H1 (cell line): ENCODE results near the gene TFF1. TPM values are rescaled to one million over a fixed set of nuclear protein-coding genes. Genes with fewer than 3 reads are reported as not detected.

Experiments used
- CTCF ChIA-PET: fragments of 300-600 bp; sonication (Branson Sonifier 250); formaldehyde crosslinking; loops from one replicate; lab custom pipeline; 2021; ENCODE audit not compliant: partially characterized antibody; lab: Charles Lee
- POLR2A ChIA-PET: fragments of 300-600 bp; sonication (Branson Sonifier 250); formaldehyde crosslinking; loops from one replicate; lab custom pipeline; 2021; ENCODE audit warnings: inconsistent platforms; ENCODE audit not compliant: partially characterized antibody; lab: Charles Lee
- DNase-seq, 2 experiments: peaks; one replicate each; pipeline versions ENCODE4 v3.0.0 to v3.0.0-alpha.2; 2010 to 2022; ENCODE audit warnings: low spot score in 2 of 2, low read depth in 1 of 2, mixed read lengths in 1 of 2
- FAIRE-seq: peaks from 2 replicates; lab custom pipeline; 2011; peaks lifted over from hg19 to GRCh38; lab: Jason Lieb, UNC
- H2AFZ ChIP-seq: 2 replicates; pipeline ENCODE4 v1.8.1; 2012; ENCODE audit warnings: low read length, inconsistent platforms
- H2AK5ac ChIP-seq: 2 replicates; pipeline ENCODE4 v1.6.1; 2013; ENCODE audit warnings: low read depth, low read length
- H2BK120ac ChIP-seq: replicated peaks from 2 replicates; pipeline ENCODE3; 2013; ENCODE audit warnings: low read depth, low read length, inconsistent platforms
- H2BK12ac ChIP-seq: 2 replicates; pipeline ENCODE4 v1.6.1; 2013; ENCODE audit warnings: low read depth, low read length
- H2BK15ac ChIP-seq: 2 replicates; pipeline ENCODE4 v1.6.1; 2013; ENCODE audit warnings: low read length
- H2BK20ac ChIP-seq: 2 replicates; pipeline ENCODE4 v1.6.1; 2013; ENCODE audit warnings: low read length
- H2BK5ac ChIP-seq: 2 replicates; pipeline ENCODE4 v1.6.1; 2013; ENCODE audit warnings: low read depth, low read length
- H3K14ac ChIP-seq: 2 replicates; pipeline ENCODE4 v1.6.1; 2013; ENCODE audit warnings: inconsistent platforms; ENCODE audit not compliant: insufficient read length
- H3K18ac ChIP-seq: 2 replicates; pipeline ENCODE4 v1.6.1; 2013; ENCODE audit warnings: low read length; ENCODE audit errors: extremely low read depth
- H3K23ac ChIP-seq: 2 replicates; pipeline ENCODE4 v1.6.1; 2013; ENCODE audit warnings: inconsistent platforms; ENCODE audit not compliant: insufficient read length
- H3K23me2 ChIP-seq: 2 replicates; pipeline ENCODE4 v1.6.1; 2013; ENCODE audit warnings: low read depth, low read length
- H3K27ac ChIP-seq: 2 replicates; pipeline ENCODE4 v1.6.1; 2011; ENCODE audit warnings: low read depth, low read length, inconsistent platforms
- H3K27me3 ChIP-seq, 4 experiments: replicated peaks in 1 of 4; 1 replicate in 1 of 4; 2 replicates in 3 of 4; pipeline versions ENCODE4 v1.6.1 to v1.8.1; 2011 to 2013; ENCODE audit warnings: low read length in 3 of 4, mild to moderate bottlenecking in 3 of 4, inconsistent platforms in 2 of 4, mixed read lengths in 2 of 4, moderate library complexity in 1 of 4; ENCODE audit not compliant: control insufficient read depth in 3 of 4, insufficient read depth in 3 of 4; ENCODE audit errors: extremely low read depth in 1 of 4
- H3K36me3 ChIP-seq, 4 experiments: 2 replicates each; pipeline versions ENCODE4 v1.6.1 to v1.8.1; 2011 to 2013; ENCODE audit warnings: mild to moderate bottlenecking in 4 of 4, low read length in 3 of 4, moderate library complexity in 2 of 4, control low read depth in 1 of 4, inconsistent platforms in 1 of 4; ENCODE audit not compliant: insufficient read depth in 4 of 4, control insufficient read depth in 2 of 4
- H3K4ac ChIP-seq: replicated peaks from 2 replicates; pipeline ENCODE3; 2013; ENCODE audit warnings: low read length, low read depth, mixed read lengths, inconsistent platforms; ENCODE audit not compliant: insufficient read length
- H3K4me1 ChIP-seq, 4 experiments: replicated peaks in 1 of 4; 1 replicate in 1 of 4; 2 replicates in 3 of 4; pipeline versions ENCODE4 v1.6.1 to v1.8.1; 2011 to 2013; ENCODE audit warnings: low read length in 3 of 4, inconsistent platforms in 2 of 4, mixed read lengths in 1 of 4; ENCODE audit not compliant: insufficient read depth in 4 of 4, control insufficient read depth in 3 of 4
- H3K4me2 ChIP-seq, 2 experiments: 2 replicates each; pipeline versions ENCODE4 v1.6.1 to v1.8.1; 2011 to 2013; ENCODE audit warnings: low read depth in 2 of 2, low read length in 2 of 2, control low read depth in 1 of 2, inconsistent platforms in 1 of 2, mild to moderate bottlenecking in 1 of 2; ENCODE audit not compliant: insufficient read depth in 1 of 2
- H3K4me3 ChIP-seq, 4 experiments: fragments of 200-600, 300-600 bp in 1 of 4; sonication (generic), shearing (Covaris generic), sonication (Bioruptor Twin) in 1 of 4; 2 replicates each; pipeline versions ENCODE4 v1.5.1 to v1.8.1; 2011 to 2016; ENCODE audit warnings: low read length in 4 of 4, low read depth in 3 of 4, control low read depth in 2 of 4, inconsistent platforms in 2 of 4, mild to moderate bottlenecking in 2 of 4, mixed read lengths in 1 of 4, moderate library complexity in 1 of 4; ENCODE audit not compliant: insufficient read depth in 2 of 4; ENCODE audit errors: extremely low read depth in 1 of 4
- H3K56ac ChIP-seq: replicated peaks from 2 replicates; pipeline ENCODE3; 2013; ENCODE audit warnings: low read depth, mild to moderate bottlenecking, mixed read lengths, low read length, inconsistent platforms; ENCODE audit not compliant: insufficient read length
- H3K79me1 ChIP-seq: 2 replicates; pipeline ENCODE4 v1.6.1; 2013; ENCODE audit warnings: low read depth, low read length, control low read depth
- H3K79me2 ChIP-seq, 2 experiments: 2 replicates each; pipeline versions ENCODE4 v1.6.1 to v1.8.1; 2012 to 2013; ENCODE audit warnings: low read length in 2 of 2, mild to moderate bottlenecking in 2 of 2, inconsistent platforms in 1 of 2; ENCODE audit not compliant: insufficient read depth in 2 of 2, control insufficient read depth in 1 of 2
- H3K9ac ChIP-seq, 4 experiments: replicated peaks in 1 of 4; 1 replicate in 1 of 4; 2 replicates in 3 of 4; pipeline versions ENCODE4 v1.6.1 to v1.8.1; 2011 to 2013; ENCODE audit warnings: low read depth in 3 of 4, low read length in 3 of 4, control low read depth in 2 of 4, mild to moderate bottlenecking in 2 of 4, moderate library complexity in 2 of 4, inconsistent platforms in 1 of 4; ENCODE audit errors: extremely low read depth in 1 of 4
- H3K9me3 ChIP-seq, 2 experiments: 2 replicates each; pipeline versions ENCODE4 v1.6.1 to v1.8.1; 2012 to 2013; ENCODE audit warnings: mild to moderate bottlenecking in 2 of 2, moderate library complexity in 2 of 2, control low read depth in 1 of 2, inconsistent platforms in 1 of 2, low read depth in 1 of 2, low read length in 1 of 2, mixed read lengths in 1 of 2; ENCODE audit not compliant: insufficient read depth in 2 of 2
- H4K20me1 ChIP-seq, 2 experiments: replicated peaks in 1 of 2; 2 replicates each; pipeline versions ENCODE3 to v1.8.1; 2011 to 2013; ENCODE audit warnings: inconsistent platforms in 2 of 2, low read length in 2 of 2, mild to moderate bottlenecking in 1 of 2; ENCODE audit not compliant: insufficient read depth in 2 of 2, control insufficient read depth in 1 of 2
- H4K5ac ChIP-seq: 2 replicates; pipeline ENCODE4 v1.6.1; 2013; ENCODE audit warnings: low read length, low read depth, mixed read lengths, inconsistent platforms; ENCODE audit not compliant: insufficient read length
- H4K8ac ChIP-seq: 2 replicates; pipeline ENCODE4 v1.8.0; 2013; ENCODE audit warnings: mild to moderate bottlenecking, moderate library complexity, low read length, inconsistent platforms; ENCODE audit not compliant: insufficient read depth; ENCODE audit errors: extremely low read depth
- H4K91ac ChIP-seq: replicated peaks from 2 replicates; pipeline ENCODE3; 2013; ENCODE audit warnings: low read length, mixed read lengths, inconsistent platforms; ENCODE audit not compliant: insufficient read length
- CHD2 ChIP-seq: IDR thresholded peaks from 2 replicates; pipeline ENCODE4 v1.6.1; 2012; ENCODE audit warnings: low read length, improper control_type of control experiment
- EZH2 ChIP-seq: fragments of 200-600 bp; sonication (generic); IDR thresholded peaks from 2 replicates; pipeline ENCODE4 v1.7.1; 2012; ENCODE audit warnings: low read depth, mild to moderate bottlenecking, moderate library complexity, low read length, inconsistent platforms; ENCODE audit not compliant: severe bottlenecking
- JUN ChIP-seq: IDR thresholded peaks from 2 replicates; pipeline ENCODE4 v1.6.1; 2011; ENCODE audit warnings: low read depth, mild to moderate bottlenecking, improper control_type of control experiment, low read length
- NANOG ChIP-seq: IDR thresholded peaks from 2 replicates; pipeline ENCODE4 v1.6.1; 2011; ENCODE audit warnings: low read length, low read depth, mild to moderate bottlenecking, inconsistent platforms; ENCODE audit not compliant: insufficient read depth, poor library complexity, severe bottlenecking
- NRF1 ChIP-seq: IDR thresholded peaks from 2 replicates; pipeline ENCODE4 v1.6.1; 2011; ENCODE audit warnings: mild to moderate bottlenecking, low read depth, low read length, improper control_type of control experiment
- RXRA ChIP-seq: IDR thresholded peaks from 2 replicates; pipeline ENCODE4 v1.6.1; 2011; ENCODE audit warnings: low read depth, mild to moderate bottlenecking, low read length, moderate library complexity; ENCODE audit not compliant: insufficient read depth
- SIX5 ChIP-seq: IDR thresholded peaks from 2 replicates; pipeline ENCODE4 v1.6.1; 2011; ENCODE audit warnings: mild to moderate bottlenecking, low read depth, low read length
- TAF7 ChIP-seq: optimal IDR thresholded peaks from 2 replicates; pipeline ENCODE3; 2011; ENCODE audit warnings: low read depth, mild to moderate bottlenecking, inconsistent platforms, low read length, moderate library complexity, borderline replicate concordance
- ZNF274 ChIP-seq: IDR thresholded peaks from 2 replicates; pipeline ENCODE4 v1.7.0; 2012; ENCODE audit warnings: low read length, borderline replicate concordance; ENCODE audit errors: extremely low read depth
- WGBS, 2 experiments: shearing (Covaris generic) in 1 of 2; methylation state at CpG; one replicate each; pipeline versions ENCODE4 v1.1.6 to v1.1.7; 2013 to 2015; ENCODE audit warnings: low lambda C conversion rate in 2 of 2, mixed read lengths in 2 of 2, inconsistent platforms in 1 of 2, low coverage in 1 of 2, missing lambda C conversion rate in 1 of 2; ENCODE audit not compliant: insufficient replicate concordance in 2 of 2, insufficient coverage in 1 of 2, insufficient read length in 1 of 2; ENCODE audit errors: extremely low coverage in 1 of 2, missing lambda C conversion rate in 1 of 2; 5-methylcytosine and 5-hydroxymethylcytosine counted together
- polyA plus RNA-seq, 7 experiments: library from polyadenylated mRNA; depleted of rRNA in 3 of 7; stranded (reverse) in 5 of 7; unstranded in 2 of 7; fragments of >200 nt in 5 of 7; fragments of 200-250 nt in 2 of 7; gene quantifications; 1 replicate in 5 of 7; 2 replicates in 1 of 7; 4 replicates in 1 of 7; pipeline versions ENCODE4 v1.2.1 to v1.2.3, GENCODE V29; 2011 to 2013; ENCODE audit warnings: missing spikeins in 2 of 7, mixed read lengths in 2 of 7
- total RNA-seq: library from RNA; stranded (reverse); fragmentation: NEBNext Ultra II Directional; extraction: Animal tissue kit (Norgen Biotek cat#: 25700); gene quantifications from 2 replicates; pipeline ENCODE4 v1.2.1, GENCODE V29; 2021
- TF ChIP-seq, protein P1 (sequence below): IDR thresholded peaks from 2 replicates; pipeline ENCODE4 v1.6.1; 2012; ENCODE audit warnings: inconsistent platforms
- TF ChIP-seq, protein P2 (sequence below): IDR thresholded peaks from 2 replicates; pipeline ENCODE4 v1.6.1; 2012; ENCODE audit warnings: inconsistent platforms

TFF1 gene
- total and polyA plus RNA-seq, 2 of the 8 experiments (the other 6 are each of a cell fraction or from before 2014, with no cell fraction given): not detected

DNA sequence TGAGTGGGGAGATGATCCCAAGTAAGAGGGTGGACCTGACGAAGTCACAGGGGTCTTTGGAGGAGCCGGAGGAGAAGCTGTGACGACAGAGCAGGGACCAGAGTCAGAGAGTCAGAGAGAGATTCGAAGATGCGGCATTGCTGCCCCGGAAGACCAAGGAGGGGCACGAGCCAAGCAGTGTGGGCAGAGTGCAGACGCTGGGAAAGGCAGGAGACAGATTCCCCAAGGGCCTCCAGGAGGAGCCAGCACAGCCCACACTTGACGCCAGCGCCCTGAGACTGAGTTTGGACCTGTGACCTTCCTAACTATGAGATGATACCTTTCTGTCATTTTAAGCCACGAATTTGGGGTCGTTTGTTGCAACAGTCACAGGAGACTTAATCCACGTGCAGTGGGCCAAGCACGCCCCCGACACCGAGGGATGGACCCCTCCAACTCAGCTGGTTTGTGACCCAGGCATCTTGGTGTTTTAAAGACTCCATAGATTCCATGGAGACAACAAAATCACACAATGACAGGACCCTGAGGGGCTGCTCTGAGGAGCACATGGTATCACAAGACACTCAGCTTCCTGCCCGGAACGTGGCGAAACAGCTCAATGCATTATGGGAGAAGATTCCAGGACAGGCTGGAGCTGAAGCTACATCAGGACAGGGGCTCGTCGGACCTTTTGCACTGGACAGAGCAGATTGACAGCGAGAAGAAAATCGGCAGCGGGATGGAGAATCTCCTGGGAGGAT, 11.0 kb upstream of the TFF1 start:
- Histone ChIP-seq H3K18ac (no peak overlapping the region), H3K4ac (no peak overlapping the region), H2BK120ac (no peak overlapping the region), H3K23me2 (no peaks in the 10 kb centered on the region), H3K79me2 (no peaks in the 10 kb centered on the region), H3K27ac (no peak overlapping the region), H3K27me3 (no peaks in the 10 kb centered on the region; a peak in 1 of 7 replicates), H3K14ac (no peak overlapping the region), H4K20me1 (no peaks in the 10 kb centered on the region), H3K4me3 (no peak overlapping the region), H4K8ac (no peak overlapping the region), H3K4me2 (no peak overlapping the region), H4K5ac (no peak overlapping the region), H2BK20ac (no peak overlapping the region), H3K23ac (no peak overlapping the region), H3K36me3 (no peaks in the 10 kb centered on the region), H4K91ac (no peak overlapping the region), H2BK12ac (peak overlapping the region; percentile 39; the same call in 1 of the 2 replicates), H2BK5ac (no peak overlapping the region), H2BK15ac (no peak overlapping the region), H3K9me3 (no peaks in the 10 kb centered on the region), H2AK5ac (no peak overlapping the region), H2AFZ (no peak overlapping the region), H3K4me1 (peaks cover 0 to 7% (median 0%) of the 10 kb centered on the region in 4 experiments; a peak in 5 of 7 replicates), H3K56ac (no peak overlapping the region), H3K79me1 (no peaks in the 10 kb centered on the region; the same call in 1 of the 2 replicates), H3K9ac (no peak overlapping the region)
- 88% methylated on average over 24 of the region's 24 CpGs; no CpG with 5 or more reads in 1 of the 2 experiments for WGBS, 2 experiments
- POLR2A ChIA-PET: interaction anchor here (1.5 kb wide), 1 partner anchor 9 kb away, joined by 6 read pairs; no protein-coding TSS in a partner anchor
- CTCF ChIA-PET: interaction anchor here (1.2 to 3.2 kb wide), 7 partner anchors 10 to 232 kb away, joined by 3 to 16 read pairs (median 7); partner anchors contain the start of gene TFF1
- DNase-seq (no peak), FAIRE-seq (no peak)
- TF ChIP-seq, protein P1, sequence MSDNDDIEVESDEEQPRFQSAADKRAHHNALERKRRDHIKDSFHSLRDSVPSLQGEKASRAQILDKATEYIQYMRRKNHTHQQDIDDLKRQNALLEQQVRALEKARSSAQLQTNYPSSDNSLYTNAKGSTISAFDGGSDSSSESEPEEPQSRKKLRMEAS: no peak
- TF ChIP-seq EZH2: no peak
- no peak for TF ChIP-seq NANOG
- no peak for TF ChIP-seq ZNF274
- TF ChIP-seq, protein P2, sequence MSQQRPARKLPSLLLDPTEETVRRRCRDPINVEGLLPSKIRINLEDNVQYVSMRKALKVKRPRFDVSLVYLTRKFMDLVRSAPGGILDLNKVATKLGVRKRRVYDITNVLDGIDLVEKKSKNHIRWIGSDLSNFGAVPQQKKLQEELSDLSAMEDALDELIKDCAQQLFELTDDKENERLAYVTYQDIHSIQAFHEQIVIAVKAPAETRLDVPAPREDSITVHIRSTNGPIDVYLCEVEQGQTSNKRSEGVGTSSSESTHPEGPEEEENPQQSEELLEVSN: no peak
- no peak for TF ChIP-seq TAF7
- no peak for TF ChIP-seq RXRA
- no peak for TF ChIP-seq SIX5
- TF ChIP-seq NRF1: no peak
- no peak for TF ChIP-seq JUN
- no peak for TF ChIP-seq CHD2
